Measurements from ENCODE around the gene ZEB1. TPM values are rescaled to one million over a fixed set of nuclear protein-coding genes. Genes with fewer than 3 reads are reported as not detected.

Gene ZEB1
- total and polyA plus RNA-seq, 2 of the 8 experiments (the other 6 are each of a cell fraction or from before 2014, with no cell fraction given), result 0.08 to 0.15 TPM

DNA sequence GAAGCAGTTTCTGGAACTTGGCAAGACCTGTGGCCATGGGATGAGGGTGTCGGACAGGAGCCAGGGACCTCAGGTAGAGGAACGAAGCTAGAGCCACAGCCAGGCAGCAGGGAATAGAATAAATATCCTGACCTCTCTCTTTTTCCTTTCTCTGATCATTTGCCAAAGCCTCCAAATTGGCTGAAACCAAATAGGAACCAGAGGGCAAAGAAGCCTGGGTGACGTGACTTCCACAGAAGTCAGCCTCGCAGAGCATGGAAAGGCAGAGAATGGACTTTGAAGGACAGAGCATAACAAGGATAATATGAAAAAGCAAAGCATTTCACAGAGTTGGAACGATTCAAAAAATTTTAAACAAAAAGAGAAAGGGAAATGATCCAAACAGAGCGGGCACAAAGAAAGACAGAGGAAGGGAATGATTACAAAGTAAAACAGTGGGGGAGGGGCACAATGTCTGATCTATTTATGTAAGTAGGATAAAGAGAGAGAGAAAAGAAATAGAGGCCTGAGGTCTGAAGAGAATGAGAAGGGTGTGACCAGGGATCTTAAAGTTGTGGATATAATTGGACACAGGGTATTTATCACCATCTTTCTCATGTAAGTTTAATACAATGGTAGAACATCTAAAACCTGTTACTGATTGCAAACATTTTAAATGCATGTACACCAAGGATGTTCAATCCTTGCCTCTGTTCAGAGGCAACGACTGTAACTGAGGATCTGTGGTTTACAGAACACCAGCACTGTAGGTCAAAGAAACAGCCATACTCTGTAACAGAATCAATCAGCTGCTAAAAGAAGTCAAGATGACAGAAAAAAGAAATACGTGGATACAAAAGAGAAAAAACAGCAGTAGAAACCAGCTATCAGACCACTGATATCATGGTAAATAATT is 4.5 kb upstream of the ZEB1 start:
- Histone ChIP-seq H4K8ac (ENCODE audit: extremely low read depth, insufficient read depth, low read length) (no peak overlapping the region), H2AK5ac (ENCODE audit: low read depth, low read length) (no peak overlapping the region), H3K27ac (ENCODE audit: low read depth, low read length) (no peak overlapping the region), H2BK15ac (ENCODE audit: low read length) (no peak overlapping the region), H2BK120ac (replicated peaks; ENCODE audit: low read depth, low read length) (no peak overlapping the region), H3K56ac (replicated peaks; ENCODE audit: insufficient read length, low read depth, low read length) (no peak overlapping the region), H4K91ac (replicated peaks; ENCODE audit: insufficient read length, low read length) (no peak overlapping the region), H3K9ac (replicated peaks in 1 of 4; ENCODE audit: extremely low read depth in 1 of 4, low read depth in 3 of 4, low read length in 3 of 4) (peak overlapping the region in 1 of 4 experiments; percentile 14; a peak in 1 of 7 replicates), H3K4me2 (ENCODE audit: insufficient read depth in 1 of 2, low read depth in 2 of 2, low read length in 2 of 2) (no peak overlapping the region), H3K23me2 (ENCODE audit: low read depth, low read length) (peaks cover 6% of the 10 kb centered on the region), H3K14ac (ENCODE audit: insufficient read length) (no peak overlapping the region), H3K79me2 (ENCODE audit: control insufficient read depth in 1 of 2, insufficient read depth in 2 of 2, low read length in 2 of 2) (no peaks in the 10 kb centered on the region), H2BK12ac (ENCODE audit: low read depth, low read length) (no peak overlapping the region), H4K20me1 (replicated peaks in 1 of 2; ENCODE audit: control insufficient read depth in 1 of 2, insufficient read depth in 2 of 2, low read length in 2 of 2) (peaks cover 0 to 1% of the 10 kb centered on the region in 2 experiments), H3K4me1 (replicated peaks in 1 of 4; ENCODE audit: control insufficient read depth in 3 of 4, insufficient read depth in 4 of 4, low read length in 3 of 4) (peaks cover 0 to 3% (median 0%) of the 10 kb centered on the region in 4 experiments; a peak in 1 of 7 replicates), H2BK20ac (ENCODE audit: low read length) (no peak overlapping the region), H4K5ac (ENCODE audit: insufficient read length, low read depth, low read length) (no peak overlapping the region), H2AFZ (ENCODE audit: low read length) (no peak overlapping the region), H3K27me3 (replicated peaks in 1 of 4; ENCODE audit: control insufficient read depth in 3 of 4, extremely low read depth in 1 of 4, insufficient read depth in 3 of 4, low read length in 3 of 4) (peaks cover 0 to 13% (median 3%) of the 10 kb centered on the region in 4 experiments; a peak in 4 of 7 replicates), H3K4me3 (ENCODE audit: extremely low read depth in 1 of 4, insufficient read depth in 2 of 4, low read depth in 3 of 4, low read length in 4 of 4) (no peak overlapping the region), H3K18ac (ENCODE audit: extremely low read depth, low read length) (no peak overlapping the region), H3K79me1 (ENCODE audit: low read depth, low read length) (no peaks in the 10 kb centered on the region), H3K23ac (ENCODE audit: insufficient read length) (no peak overlapping the region), H3K4ac (replicated peaks; ENCODE audit: insufficient read length, low read depth, low read length) (no peak overlapping the region), H3K9me3 (ENCODE audit: insufficient read depth in 2 of 2, low read depth in 1 of 2, low read length in 1 of 2) (no peaks in the 10 kb centered on the region), H3K36me3 (ENCODE audit: control insufficient read depth in 2 of 4, insufficient read depth in 4 of 4, low read length in 3 of 4) (no peaks in the 10 kb centered on the region), H2BK5ac (ENCODE audit: low read depth, low read length) (no peak overlapping the region)
- WGBS, 2 experiments (ENCODE audit: extremely low coverage in 1 of 2, insufficient coverage in 1 of 2, insufficient read length in 1 of 2, insufficient replicate concordance in 2 of 2, low coverage in 1 of 2, low lambda C conversion rate in 2 of 2, missing lambda C conversion rate in 1 of 2), result 88% methylated on average over 8 of the region's 8 CpGs; no CpG with 5 or more reads in 1 of the 2 experiments
- CTCF ChIA-PET (ENCODE audit: partially characterized antibody), result no interaction called here
- POLR2A ChIA-PET (ENCODE audit: partially characterized antibody), result no interaction called here
- no peak for DNase-seq (ENCODE audit: low read depth in 1 of 2, low spot score in 2 of 2)
- FAIRE-seq, result no peak
- TF ChIP-seq ZNF274 (IDR thresholded peaks at IDR 0.05; ENCODE audit: borderline replicate concordance, extremely low read depth, low read length), result no peak
- no peak for TF ChIP-seq POLR2A (IDR thresholded peaks at IDR 0.05; ENCODE audit: control extremely low read depth in 1 of 2, low read depth in 2 of 2, low read length in 2 of 2)
- no peak for TF ChIP-seq CBX8 (IDR thresholded peaks at IDR 0.05; ENCODE audit: borderline replicate concordance, low read depth, low read length)
